Muscle layer of colon (tissue), 2 donors: ENCODE measurements around the gene FCHSD1.

Source experiments
- H3K27ac ChIP-seq: one replicate; pipeline ENCODE4 v1.7.0; 2013; ENCODE audit warnings: low read depth, mild to moderate bottlenecking, low read length, moderate library complexity
- H3K27me3 ChIP-seq, 2 donors: one replicate each; pipeline ENCODE4 v1.7.0; 2013; ENCODE audit warnings: low read length in 2 of 2, mild to moderate bottlenecking in 2 of 2; ENCODE audit not compliant: insufficient read depth in 2 of 2, control insufficient read depth in 1 of 2
- H3K36me3 ChIP-seq: one replicate; pipeline ENCODE4 v1.7.0; 2013; ENCODE audit warnings: mild to moderate bottlenecking, low read length; ENCODE audit not compliant: insufficient read depth
- H3K4me1 ChIP-seq: one replicate; pipeline ENCODE4 v1.7.0; 2013; ENCODE audit warnings: mild to moderate bottlenecking, low read length; ENCODE audit not compliant: insufficient read depth
- H3K4me3 ChIP-seq, 2 donors: one replicate each; pipeline ENCODE4 v1.7.0; 2013; ENCODE audit warnings: low read length in 2 of 2, low read depth in 1 of 2, mild to moderate bottlenecking in 1 of 2, moderate library complexity in 1 of 2
- H3K9ac ChIP-seq: one replicate; pipeline ENCODE4 v1.7.0; 2013; ENCODE audit warnings: low read length
- H3K9me3 ChIP-seq: one replicate; pipeline ENCODE4 v1.7.0; 2013; ENCODE audit warnings: mild to moderate bottlenecking, low read length
- donor health status: abdominal sarcoma.
- donor health status: Adenocarcinoma of cecum.

Gene FCHSD1

GRCh38 chr5:141672071-141672840 is 21.0 kb upstream of the FCHSD1 start:
- Histone ChIP-seq H3K27me3 (no peaks in the 10 kb centered on the region), H3K27ac (no peak overlapping the region), H3K9ac (no peak overlapping the region), H3K4me1 (no peaks in the 10 kb centered on the region), H3K36me3 (no peaks in the 10 kb centered on the region), H3K9me3 (no peaks in the 10 kb centered on the region), H3K4me3 (no peak overlapping the region)

- no peak overlapping the region for H3K9ac ChIP-seq
- H3K27ac ChIP-seq = no peak overlapping the region
- no peaks in the 10 kb centered on the region for H3K4me1 ChIP-seq
- H3K4me3 ChIP-seq = no peak overlapping the region
- H3K27me3 ChIP-seq = no peaks in the 10 kb centered on the region
- H3K36me3 ChIP-seq = no peaks in the 10 kb centered on the region
- no peaks in the 10 kb centered on the region for H3K9me3 ChIP-seq
Measured at GRCh38 chr5:141669520-141669919, 18.3 kb upstream of the FCHSD1 start.

- no peaks in the 10 kb centered on the region for H3K9me3 ChIP-seq
- H3K36me3 ChIP-seq = no peaks in the 10 kb centered on the region
- no peak overlapping the region for H3K4me3 ChIP-seq
- H3K27ac ChIP-seq = no peak overlapping the region
- H3K27me3 ChIP-seq = no peaks in the 10 kb centered on the region
- no peak overlapping the region for H3K9ac ChIP-seq
- no peaks in the 10 kb centered on the region for H3K4me1 ChIP-seq
Measured at GRCh38 chr5:141668601-141669265, 17.5 kb upstream of the FCHSD1 start.

GRCh38 chr5:141665995-141666940 is 15.1 kb upstream of the FCHSD1 start:
- H3K4me1 ChIP-seq = no peaks in the 10 kb centered on the region
- no peaks in the 10 kb centered on the region for H3K9me3 ChIP-seq
- no peaks in the 10 kb centered on the region for H3K27me3 ChIP-seq
- no peak overlapping the region for H3K9ac ChIP-seq
- no peaks in the 10 kb centered on the region for H3K36me3 ChIP-seq
- no peak overlapping the region for H3K4me3 ChIP-seq
- no peak overlapping the region for H3K27ac ChIP-seq

GRCh38 chr5:141664733-141665461 is 13.7 kb upstream of the FCHSD1 start:
- Histone ChIP-seq H3K27ac (no peak overlapping the region), H3K4me3 (no peak overlapping the region), H3K4me1 (no peaks in the 10 kb centered on the region), H3K9me3 (no peaks in the 10 kb centered on the region), H3K27me3 (no peaks in the 10 kb centered on the region), H3K36me3 (no peaks in the 10 kb centered on the region), H3K9ac (no peak overlapping the region)

- H3K27me3 ChIP-seq = no peaks in the 10 kb centered on the region
Measured at GRCh38 chr5:141663506-141663905, 12.3 kb upstream of the FCHSD1 start.

GRCh38 chr5:141662028-141662427 is 10.8 kb upstream of the FCHSD1 start:
- Histone ChIP-seq H3K4me3 (no peak overlapping the region), H3K9me3 (no peaks in the 10 kb centered on the region), H3K36me3 (no peaks in the 10 kb centered on the region), H3K4me1 (no peaks in the 10 kb centered on the region), H3K9ac (no peak overlapping the region), H3K27ac (no peak overlapping the region), H3K27me3 (no peaks in the 10 kb centered on the region)

More at GRCh38 chr5:141663506-141663905, 12.3 kb upstream of the FCHSD1 start:
- H3K27ac ChIP-seq = no peak overlapping the region
- no peaks in the 10 kb centered on the region for H3K4me1 ChIP-seq
- H3K9ac ChIP-seq = no peak overlapping the region
- no peaks in the 10 kb centered on the region for H3K9me3 ChIP-seq
- H3K36me3 ChIP-seq = no peaks in the 10 kb centered on the region
- no peak overlapping the region for H3K4me3 ChIP-seq

GRCh38 chr5:141657937-141658545 is 6.8 kb upstream of the FCHSD1 start:
- Histone ChIP-seq H3K9ac (no peak overlapping the region), H3K4me1 (no peaks in the 10 kb centered on the region), H3K36me3 (peaks cover 9% of the 10 kb centered on the region), H3K27ac (no peak overlapping the region), H3K9me3 (no peaks in the 10 kb centered on the region), H3K27me3 (no peaks in the 10 kb centered on the region), H3K4me3 (no peak overlapping the region)

- H3K4me3 ChIP-seq = no peak overlapping the region
- no peaks in the 10 kb centered on the region for H3K27me3 ChIP-seq
- H3K36me3 ChIP-seq = peaks cover 9% of the 10 kb centered on the region
- no peaks in the 10 kb centered on the region for H3K4me1 ChIP-seq
- H3K9me3 ChIP-seq = no peaks in the 10 kb centered on the region
- no peak overlapping the region for H3K27ac ChIP-seq
- no peak overlapping the region for H3K9ac ChIP-seq
Measured at GRCh38 chr5:141657404-141657803, 6.2 kb upstream of the FCHSD1 start.

GRCh38 chr5:141656396-141656795 is 5.2 kb upstream of the FCHSD1 start:
- H3K27ac ChIP-seq = no peak overlapping the region
- no peaks in the 10 kb centered on the region for H3K9me3 ChIP-seq
- no peaks in the 10 kb centered on the region for H3K4me1 ChIP-seq
- H3K36me3 ChIP-seq = peaks cover 9% of the 10 kb centered on the region
- no peaks in the 10 kb centered on the region for H3K27me3 ChIP-seq
- H3K4me3 ChIP-seq = no peak overlapping the region
- no peak overlapping the region for H3K9ac ChIP-seq
